GM03348 (cell line): ENCODE data around the gene GRIK3.
"Not testable (repeated sequence)": the region's sequence is repeated elsewhere in the genome, so short reads cannot be mapped to it uniquely, and the experiment has no call there.

Experiments used
- DNase-seq: peaks from one replicate; pipeline ENCODE4 v3.0.0; 2012; ENCODE audit warnings: low spot score

GRIK3 gene

GRCh38 chr1:37034121-37035013 is at the start of gene GRIK3:
GRIK3 (minus strand) TSS chr1:37034515; CDS start chr1:37034108, 407 bp downstream.
- no peak for DNase-seq

- no peak for DNase-seq
Measured at GRCh38 chr1:37084013-37084412, 49.7 kb upstream of the GRIK3 start.

- no peak for DNase-seq
Measured at GRCh38 chr1:37083603-37084002, 49.3 kb upstream of the GRIK3 start.

- DNase-seq, result not testable (repeated sequence)
Measured at GRCh38 chr1:37080296-37080986, 46.1 kb upstream of the GRIK3 start.

GRCh38 chr1:37078866-37079265 is 44.6 kb upstream of the GRIK3 start:
- no peak for DNase-seq

GRCh38 chr1:37076168-37076567 is 41.9 kb upstream of the GRIK3 start:
- DNase-seq, result no peak

- DNase-seq, result no peak
Measured at GRCh38 chr1:37073854-37074379, 39.6 kb upstream of the GRIK3 start.

- no peak for DNase-seq
Measured at GRCh38 chr1:37073152-37073853, 39.0 kb upstream of the GRIK3 start.

GRCh38 chr1:37071829-37072228 is 37.5 kb upstream of the GRIK3 start:
- no peak for DNase-seq

GRCh38 chr1:37070126-37070525 is 35.8 kb upstream of the GRIK3 start:
- no peak for DNase-seq

GRCh38 chr1:37069406-37069805 is 35.1 kb upstream of the GRIK3 start:
- no peak for DNase-seq

- DNase-seq, result no peak
Measured at GRCh38 chr1:37068897-37069296, 34.6 kb upstream of the GRIK3 start.

- DNase-seq, result no peak
Measured at GRCh38 chr1:37068260-37068659, 33.9 kb upstream of the GRIK3 start.

- DNase-seq, result no peak
Measured at GRCh38 chr1:37064039-37064438, 29.7 kb upstream of the GRIK3 start.

- DNase-seq, result no peak
Measured at GRCh38 chr1:37059346-37059745, 25.0 kb upstream of the GRIK3 start.

GRCh38 chr1:37058424-37058988 is 24.2 kb upstream of the GRIK3 start:
- DNase-seq, result no peak

GRCh38 chr1:37056325-37056724 is 22.0 kb upstream of the GRIK3 start:
- DNase-seq, result no peak

- DNase-seq, result no peak
Measured at GRCh38 chr1:37055631-37056030, 21.3 kb upstream of the GRIK3 start.

GRCh38 chr1:37053173-37053572 is 18.9 kb upstream of the GRIK3 start:
- DNase-seq, result no peak

- no peak for DNase-seq
Measured at GRCh38 chr1:37052120-37052519, 17.8 kb upstream of the GRIK3 start.

GRCh38 chr1:37051346-37051745 is 17.0 kb upstream of the GRIK3 start:
- DNase-seq, result no peak

- no peak for DNase-seq
Measured at GRCh38 chr1:37047542-37047941, 13.2 kb upstream of the GRIK3 start.
